T-helper 2 cell (primary cell): ENCODE measurements around the gene HDAC4.

ENCODE experiments used
- DNase-seq, 5 experiments: peaks; one replicate each; pipeline versions ENCODE4 v3.0.0 to v3.0.0-alpha.2; 2012 to 2022

HDAC4 gene

DNA sequence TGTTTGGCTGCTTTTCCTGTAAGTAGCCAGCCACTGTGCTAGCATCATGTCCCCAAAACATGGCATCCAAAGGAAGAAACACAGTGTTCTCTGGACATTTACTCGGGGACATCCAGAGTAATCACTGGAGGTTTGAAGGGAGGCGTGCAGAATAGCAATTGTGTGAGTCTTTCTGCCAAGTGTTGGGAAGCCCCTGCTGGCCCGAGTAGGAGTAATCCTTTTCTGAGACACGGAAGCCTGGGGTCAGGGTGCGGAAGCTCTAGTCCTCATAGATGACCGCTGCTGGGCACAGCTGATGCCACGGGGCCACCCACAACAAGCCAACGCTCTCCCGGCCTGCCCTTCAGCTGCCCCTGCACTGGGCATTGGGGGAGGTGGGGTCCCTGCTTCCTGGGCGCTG lies 24.8 kb upstream of the HDAC4 start:
- DNase-seq, result no peak

DNA sequence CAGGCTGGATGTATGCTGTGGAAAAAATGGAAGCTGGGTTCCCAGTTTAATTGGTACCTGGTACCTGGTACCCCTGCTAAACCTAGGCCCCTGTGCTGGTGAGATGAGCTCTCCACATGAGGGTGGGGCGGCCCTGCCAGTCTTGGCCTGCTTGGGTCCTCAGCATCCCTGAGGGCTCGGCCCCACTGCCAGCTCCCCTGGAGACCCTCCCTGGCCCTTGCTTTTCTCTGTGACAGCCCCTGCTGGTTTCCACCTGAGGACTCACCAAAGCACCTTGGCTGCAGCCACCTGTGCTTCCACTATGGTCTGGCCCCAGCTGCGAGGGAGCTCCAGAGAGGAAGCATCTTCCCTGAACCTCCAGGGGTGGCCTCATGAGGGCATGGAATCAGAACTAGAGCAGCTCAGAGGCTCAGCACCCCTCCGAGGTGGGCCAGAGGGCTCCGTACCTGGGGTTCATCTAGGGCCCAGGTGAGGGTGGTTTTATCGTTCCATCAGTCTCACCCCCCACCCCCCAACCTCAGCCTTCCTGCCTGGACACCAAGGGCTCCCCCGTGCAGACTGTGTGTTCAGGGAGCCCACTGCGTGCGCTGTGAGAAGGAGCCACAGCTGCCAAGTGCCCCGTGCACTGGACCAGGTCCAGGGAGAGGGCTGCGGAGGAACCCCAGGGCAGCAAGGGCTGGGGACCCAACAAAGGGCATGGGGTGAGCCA lies 23.7 kb upstream of the HDAC4 start:
- no peak for DNase-seq

DNA sequence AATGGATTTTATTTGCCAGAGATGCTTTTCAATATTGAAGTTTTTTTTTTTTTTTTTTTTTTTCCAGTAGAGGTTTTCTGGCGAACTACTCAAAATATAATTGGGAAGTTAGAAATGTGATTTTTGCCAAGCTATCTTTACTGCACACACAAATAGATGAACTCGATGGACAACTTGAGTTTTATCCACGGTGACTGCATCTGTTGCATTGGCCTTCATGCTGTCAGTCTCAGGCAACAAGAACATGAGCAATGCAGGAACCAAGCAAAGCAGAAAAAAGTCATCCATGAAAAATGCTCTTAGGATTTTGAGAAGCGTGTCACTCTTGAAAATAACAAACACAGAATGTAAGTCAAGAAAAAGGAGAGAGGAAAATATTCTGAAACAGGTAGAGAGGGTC lies 22.7 kb upstream of the HDAC4 start:
- DNase-seq, result no peak

DNA sequence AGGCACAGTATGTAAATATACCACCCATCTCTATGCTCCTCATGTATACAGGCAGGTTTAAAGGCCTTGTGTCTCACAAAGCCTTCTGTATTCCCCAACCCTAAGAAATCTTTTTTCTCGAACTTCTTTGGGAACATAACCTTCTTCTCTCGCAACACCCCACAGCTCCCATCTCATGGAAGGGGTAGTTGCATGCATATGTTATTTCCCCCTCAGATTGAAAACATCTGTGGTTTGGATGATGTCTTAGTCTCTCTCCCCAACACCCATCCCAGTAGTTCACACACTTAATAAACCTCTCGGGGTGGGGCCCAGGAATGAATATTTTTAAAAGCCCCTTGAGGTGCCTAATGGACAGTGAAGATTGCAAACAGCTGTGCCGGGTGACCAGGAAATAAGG lies 21.0 kb upstream of the HDAC4 start:
- DNase-seq, result no peak

DNA sequence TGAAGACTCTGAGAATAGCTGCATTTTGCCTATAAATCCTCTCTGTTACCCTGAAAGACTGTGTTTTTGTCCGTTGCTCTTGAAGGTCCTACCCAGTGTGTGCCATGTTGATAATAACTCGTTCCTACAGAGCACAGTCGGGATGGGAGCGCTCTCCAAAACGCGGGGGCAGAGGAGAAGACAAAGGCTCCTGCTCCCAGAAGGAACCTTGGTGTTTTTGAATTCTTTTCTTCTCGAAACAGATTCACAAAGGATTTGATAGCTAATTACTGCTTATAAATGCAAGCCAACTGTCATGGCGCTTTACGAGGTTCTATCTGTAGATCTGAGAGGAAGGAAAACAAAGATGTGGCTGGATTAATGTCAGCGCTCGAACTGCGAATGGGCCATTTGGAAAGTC lies 19.3 kb upstream of the HDAC4 start:
- no peak for DNase-seq

DNA sequence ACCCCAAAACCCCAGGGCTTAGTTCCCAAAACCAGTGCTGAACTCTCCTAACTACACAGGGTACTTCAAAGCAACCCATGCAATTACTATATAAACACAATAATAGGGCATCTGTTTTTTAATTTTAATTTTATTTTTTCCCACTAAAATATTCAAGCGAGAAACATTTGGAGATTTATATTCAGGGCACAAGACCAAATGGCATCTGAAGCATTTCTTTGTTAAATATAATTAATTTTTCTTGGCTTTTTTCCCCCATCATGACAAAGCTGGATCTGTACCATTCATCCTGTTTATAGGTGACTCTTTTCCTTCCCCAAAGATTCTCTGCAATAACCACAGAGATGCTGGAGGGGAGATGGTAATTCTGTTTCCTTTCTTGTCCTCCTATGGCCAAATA lies 18.1 kb upstream of the HDAC4 start:
- no peak for DNase-seq

DNA sequence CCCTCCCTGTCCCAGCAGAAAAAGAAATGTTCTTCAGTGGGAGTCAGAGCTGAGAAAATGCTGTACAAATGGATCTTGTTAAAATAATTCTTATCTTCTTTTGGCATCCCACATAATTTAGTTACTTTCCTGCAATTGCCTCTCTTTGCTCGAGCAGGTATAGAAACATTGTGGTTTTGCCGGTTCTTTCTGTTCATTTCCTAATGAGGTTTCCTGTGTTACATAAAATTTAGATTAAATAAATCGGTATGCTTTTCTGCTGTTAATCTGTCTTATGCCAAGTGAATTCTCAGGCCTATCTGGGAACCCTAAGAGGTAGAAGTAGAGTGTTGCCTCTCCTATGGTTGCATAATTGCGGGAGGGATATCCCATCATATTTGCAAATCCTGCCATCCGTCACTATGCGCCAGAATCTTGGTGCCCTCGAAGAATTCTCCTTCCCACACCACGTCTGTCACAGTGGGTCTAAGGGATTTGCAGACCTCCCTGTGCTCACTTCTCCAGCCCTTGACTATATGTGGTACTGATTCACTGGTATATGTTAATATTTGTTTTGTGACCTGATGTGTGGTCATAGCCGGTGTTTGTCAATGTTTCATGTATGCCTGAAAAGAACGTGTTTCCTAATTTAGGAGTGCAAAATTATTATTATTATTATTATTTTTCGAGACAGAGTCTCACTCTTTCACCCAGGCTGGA lies 12.2 kb upstream of the HDAC4 start:
- peak in 1 of 5 experiments; percentile 9 for DNase-seq

DNA sequence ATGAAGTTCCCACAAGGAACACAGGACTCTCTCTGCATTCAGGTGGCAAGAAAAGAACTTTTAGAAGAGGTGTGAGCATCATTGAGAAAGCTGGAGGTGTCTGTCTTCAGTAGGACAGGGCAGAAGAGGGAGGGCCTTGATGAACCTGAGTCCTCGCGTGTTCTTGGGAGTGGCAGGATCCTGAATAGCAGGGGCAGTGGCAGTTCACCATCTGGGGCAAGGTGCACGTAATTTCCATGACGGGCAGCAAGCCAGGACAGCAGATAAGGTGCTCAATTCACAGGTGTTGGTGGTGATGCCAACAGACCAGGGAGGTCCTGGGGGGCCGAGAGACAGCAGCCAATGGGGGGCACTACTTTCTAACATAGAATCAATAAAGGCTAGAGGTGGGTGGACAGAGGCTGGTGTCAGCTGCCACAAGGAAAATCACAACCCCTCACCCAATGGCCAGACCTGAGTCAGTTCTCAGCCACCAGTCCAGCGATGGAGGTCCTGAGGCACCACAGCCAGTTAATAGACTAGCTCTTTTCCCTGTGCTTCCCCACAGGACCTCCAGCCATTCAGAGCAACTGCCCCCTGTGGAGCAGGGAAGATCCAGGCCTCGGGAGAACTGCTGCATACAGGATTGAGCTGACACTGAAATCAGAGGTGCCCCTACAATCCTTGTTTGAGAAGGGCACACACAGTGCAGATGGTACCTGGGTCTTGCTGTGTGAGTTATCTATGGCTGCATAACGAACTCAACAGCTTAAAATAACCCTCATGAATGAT lies 10.9 kb upstream of the HDAC4 start:
- no peak for DNase-seq

DNA sequence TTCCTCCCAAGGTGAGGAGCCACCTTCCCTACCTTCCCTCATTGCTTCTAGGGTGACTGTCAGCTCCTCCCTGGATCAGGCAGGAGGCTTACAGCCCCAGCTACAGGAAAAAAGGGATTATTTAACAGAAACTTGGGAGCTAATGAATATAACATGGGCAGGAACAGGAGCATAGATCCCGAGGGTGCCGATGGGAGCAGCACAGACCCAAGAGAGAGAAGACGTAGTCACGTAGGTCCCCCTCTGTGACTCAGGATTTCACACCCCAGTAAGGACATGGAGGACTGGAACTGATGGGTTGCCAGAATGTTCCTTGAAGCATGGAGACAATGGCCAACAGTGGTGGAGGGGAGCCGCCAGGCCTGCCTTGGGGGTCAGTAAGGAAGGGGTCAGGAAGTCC lies 10.3 kb upstream of the HDAC4 start:
- no peak for DNase-seq

DNA sequence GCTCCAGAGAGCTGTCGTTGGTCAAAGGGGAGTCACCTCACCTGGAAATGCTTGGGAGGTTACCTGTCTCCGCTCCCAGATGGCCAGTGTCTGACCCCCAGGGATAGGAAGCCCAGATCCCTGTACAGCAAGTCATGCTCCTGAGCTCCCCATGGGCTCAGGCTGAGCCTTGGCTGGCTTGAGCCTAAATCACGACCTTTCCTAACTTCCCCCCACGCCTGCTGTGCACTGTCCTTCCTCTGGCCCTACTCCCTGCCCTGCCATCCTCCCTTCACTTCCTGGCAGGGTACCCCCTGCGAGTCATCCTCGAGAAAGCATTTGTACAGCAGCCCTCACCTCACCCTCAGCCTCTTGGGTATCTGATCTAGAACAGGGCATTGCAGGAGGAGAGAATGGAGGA lies 9.2 kb upstream of the HDAC4 start:
- no peak for DNase-seq

DNA sequence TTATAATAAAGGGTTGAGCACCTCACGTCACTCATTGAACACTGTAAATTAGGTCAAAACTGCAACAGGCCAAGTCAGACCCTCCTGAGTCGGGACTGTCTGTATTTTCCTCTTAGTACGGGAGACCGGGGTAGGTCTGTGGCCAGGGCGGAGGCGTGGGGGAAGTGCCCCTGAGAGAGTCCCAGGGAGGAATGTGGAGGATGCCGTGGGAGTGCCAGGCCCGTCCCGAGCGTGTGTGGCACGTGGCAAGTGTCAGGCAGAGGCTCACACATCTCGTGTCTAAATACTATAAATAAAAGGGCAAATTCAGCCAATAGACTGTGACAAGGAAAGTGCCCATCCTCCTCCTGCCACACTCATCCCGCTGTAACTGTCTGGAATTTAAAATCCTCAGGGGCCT lies 6.3 kb upstream of the HDAC4 start:
- DNase-seq, result no peak

DNA sequence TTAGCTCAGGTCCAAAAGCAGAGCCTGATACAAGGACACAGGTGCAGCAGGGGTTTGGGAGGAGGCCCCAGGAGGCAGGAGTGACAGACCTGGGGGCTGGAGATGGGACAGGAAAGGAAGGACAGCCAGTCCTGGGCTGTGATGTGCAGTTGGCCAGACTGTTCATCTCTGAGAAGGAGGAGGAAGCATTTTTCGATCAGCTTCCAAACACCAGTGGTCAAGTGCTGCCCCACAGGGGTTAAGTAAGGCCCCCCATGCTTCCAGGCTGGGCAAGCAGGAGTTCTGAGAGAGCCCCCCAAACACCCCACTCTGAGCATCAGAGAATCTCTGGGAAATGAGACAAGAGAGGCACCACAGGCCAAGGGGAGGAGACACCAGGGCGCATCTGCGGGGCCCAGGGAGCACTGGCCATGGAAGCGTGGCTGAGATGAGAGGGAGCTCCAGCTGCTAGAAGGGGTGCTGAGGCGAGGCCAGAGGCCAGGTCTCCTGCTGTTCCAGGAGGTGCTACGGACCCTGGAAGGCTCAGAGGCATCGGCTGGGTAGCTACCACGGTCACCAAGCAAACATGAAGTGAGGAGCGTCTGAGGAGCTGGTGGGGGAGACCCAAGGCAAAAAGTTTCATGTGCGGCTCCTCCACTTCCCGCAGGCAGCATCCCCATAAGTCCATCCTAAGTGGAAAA lies 5.6 kb upstream of the HDAC4 start:
- DNase-seq, result no peak

DNA sequence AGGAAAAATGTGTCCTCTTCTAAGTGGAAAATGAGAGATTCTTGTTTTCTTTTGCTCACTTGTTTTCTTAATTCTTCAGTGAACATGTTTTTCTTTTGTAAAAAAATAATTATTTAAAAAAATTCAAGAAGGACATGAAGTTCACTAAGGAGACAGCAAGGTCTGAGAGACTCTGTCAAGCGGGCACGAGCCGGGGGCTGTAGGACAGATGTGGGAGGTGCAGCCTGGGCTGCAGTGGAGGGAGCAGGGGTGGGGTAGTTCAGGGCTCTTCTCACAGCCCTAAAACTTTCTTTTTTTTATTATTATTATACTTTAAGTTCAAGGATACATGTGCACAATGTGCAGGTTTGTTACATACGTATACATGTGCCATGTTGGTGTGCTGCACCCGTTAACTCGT lies 4.3 kb upstream of the HDAC4 start:
- DNase-seq, result no peak

DNA sequence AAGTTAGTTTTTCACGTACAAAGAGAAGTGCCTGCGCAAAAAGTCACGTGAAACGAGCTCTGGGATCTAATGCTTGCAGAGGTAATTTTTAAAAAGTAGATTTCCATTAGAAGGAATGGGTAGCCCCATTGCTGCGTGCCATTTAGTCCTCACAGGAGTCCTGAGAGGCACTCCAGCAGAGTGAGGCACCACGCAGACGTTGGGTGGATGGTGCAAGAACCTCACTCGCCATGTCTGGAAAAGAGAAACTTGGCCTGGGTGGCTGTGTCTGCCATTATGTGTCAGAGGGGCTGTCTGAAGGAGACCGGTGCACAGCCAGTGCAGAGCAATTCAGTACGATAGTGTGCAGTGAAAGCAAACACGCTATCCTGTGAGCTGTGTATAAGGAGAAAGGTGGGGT lies 1.8 kb upstream of the HDAC4 start:
- DNase-seq, result no peak

DNA sequence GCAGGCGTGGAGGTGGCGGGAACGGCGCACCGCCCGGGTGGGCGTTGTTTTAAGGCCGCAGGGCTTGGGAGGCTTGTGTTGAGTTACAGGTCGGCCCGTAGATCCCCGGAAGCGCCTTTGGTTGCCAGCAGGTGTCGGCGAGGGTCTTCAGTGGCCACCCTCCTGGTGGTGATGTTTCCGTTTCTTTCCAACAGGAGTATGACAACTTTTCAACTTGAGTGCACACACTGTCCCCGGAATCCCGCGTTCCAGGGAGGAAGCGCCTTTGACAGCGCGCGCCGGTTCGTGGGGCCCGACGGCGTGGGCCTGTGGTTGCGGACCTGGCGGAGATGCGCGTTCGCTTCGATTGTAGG lies 1.0 kb upstream of the HDAC4 start:
- no peak for DNase-seq

DNA sequence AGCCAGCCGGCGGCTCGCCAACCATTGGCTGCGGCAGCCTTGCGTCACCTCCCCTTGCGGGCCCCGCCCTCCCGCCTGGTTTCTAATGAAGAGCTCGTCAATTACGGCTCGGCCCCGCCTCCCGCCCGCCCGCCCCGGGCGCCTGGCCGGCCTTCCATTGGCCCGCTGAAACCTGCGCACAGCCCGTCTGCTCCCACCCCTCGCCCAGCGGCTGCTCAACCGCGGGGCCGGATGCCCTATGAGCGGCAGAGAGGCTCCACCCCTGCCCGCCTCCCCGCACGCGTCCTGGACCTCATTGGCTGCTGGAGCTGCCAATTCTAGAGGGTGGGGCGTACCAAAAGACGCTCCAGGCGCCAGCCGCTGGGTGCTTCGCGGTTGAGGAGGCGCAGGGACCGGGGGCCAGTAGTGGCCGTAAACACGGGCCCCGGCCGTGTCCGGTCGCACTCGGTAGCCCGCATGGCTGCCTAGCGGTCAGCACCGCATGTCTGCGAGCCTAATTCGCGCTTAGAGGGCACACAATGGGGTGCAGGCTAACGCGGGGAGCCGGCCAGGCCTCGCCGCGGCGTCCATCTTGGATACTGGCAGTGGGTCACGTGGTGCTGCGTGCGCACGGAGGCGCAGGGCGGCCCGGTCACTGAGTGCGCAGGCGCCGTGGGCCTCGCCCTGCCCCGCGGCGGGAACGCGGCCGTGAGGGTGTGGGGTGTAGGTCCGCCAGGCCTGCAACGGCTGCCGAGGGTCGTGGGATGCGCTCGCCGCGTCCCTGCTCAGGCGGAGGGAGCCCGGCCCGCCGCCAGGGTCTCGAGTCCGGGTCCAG lies 454 bp upstream of the HDAC4 start:
- peak; percentile 98 to 100 (median 99) for DNase-seq

DNA sequence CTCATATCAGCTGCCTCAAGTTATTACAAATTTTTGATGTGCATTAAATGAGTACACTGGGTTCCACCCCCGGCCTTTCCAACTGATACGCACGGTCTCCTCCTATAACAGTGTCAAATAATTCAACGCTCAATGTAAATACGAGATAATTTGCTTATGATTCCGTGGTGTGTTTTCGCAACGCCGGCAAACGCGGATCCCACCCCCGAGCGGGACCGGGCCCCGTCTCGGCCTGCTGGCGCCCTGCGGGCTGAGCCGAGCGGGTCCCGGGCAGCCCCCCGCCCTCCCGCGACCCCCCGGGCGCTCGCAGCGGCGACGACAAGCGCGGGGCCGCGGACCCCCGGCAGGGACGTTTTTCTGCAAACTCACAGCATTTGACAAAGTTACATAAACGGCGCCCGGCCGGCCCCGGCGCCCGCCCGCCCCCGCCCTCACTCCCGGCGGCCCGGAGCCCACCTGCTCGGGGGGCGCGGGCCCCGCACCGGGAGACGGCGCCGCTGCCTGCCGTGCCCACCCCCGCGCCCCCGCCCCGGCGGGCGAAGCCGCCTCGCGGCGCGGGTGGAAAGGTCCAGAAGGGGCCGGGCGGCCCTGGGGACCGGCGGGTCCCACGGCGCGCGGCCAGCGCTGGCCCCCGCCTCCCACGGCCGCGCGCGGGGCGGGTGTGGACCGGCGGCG lies 762 bp downstream of the HDAC4 start:
- DNase-seq, result peak in 2 of 5 experiments; percentile 19 to 57

DNA sequence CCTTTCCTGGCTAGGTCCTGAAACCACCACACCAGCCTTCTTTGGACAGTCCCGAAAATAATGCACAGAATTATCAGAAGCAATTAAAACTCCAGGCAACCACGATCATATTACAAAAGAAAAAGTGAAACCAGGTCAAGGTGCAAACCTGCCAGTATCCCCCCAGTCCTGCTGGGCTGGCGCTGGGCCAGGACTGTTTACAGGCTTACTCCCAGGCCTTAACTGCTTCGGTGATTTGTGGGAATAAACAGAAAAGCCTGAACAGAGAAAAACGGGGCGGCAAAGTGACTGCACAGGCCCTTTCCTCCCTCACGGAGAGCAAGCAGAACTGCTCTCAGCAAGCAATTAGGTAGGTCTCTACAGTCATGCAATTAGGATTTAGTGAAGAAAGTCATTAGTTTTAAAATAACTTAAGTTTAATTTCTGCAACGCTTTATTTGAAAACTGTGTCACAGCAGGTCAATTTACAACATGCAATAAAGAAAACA lies 1.3 kb downstream of the HDAC4 start:
- DNase-seq, result peak in 3 of 5 experiments; percentile 37 to 53 (median 48)

DNA sequence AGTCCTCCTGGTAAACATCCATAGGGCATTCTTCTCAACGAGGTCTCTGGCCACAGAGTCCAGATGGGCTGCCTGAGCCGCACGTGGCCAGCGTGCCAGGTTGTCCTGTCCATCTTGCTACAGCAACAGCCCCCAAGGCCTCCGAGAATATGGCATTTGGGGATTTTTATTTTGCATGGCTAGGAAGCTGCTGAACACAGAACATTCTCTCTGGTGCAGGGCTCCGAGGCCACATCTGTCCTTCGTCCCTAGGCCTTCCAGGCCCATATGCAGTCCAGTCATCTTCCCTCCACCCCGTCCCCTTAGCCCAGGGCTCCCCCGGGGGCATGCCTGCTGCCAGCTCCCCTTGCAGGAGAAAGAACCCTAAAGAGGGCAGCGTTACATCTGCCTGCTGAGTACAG lies 2.3 kb downstream of the HDAC4 start:
- DNase-seq, result no peak

DNA sequence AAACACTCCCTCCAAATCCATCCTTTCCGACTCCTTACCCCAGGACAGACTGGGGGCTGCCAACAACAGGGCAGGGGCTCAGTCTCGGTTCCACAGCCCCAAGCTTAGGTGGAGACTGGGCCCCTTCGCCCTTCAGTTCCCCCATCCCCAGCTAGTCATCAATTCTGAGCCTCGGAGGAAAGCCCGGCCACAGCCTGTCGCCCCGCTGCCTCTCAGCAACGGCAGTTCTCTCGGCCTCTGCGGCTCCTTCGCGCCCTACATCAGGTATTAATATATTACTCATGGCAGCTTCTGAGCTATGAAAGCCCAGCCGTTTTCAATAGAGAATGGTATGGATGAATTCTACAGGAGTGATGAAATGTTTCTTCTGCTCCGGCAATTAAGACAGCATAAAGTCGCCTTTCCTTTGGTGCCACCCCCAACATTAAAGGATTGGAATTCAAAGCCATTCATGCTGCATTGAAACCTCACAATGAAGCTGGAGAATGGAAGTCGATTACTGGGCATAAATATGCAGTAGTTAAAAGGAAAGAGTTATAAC lies 2.8 kb downstream of the HDAC4 start:
- no peak for DNase-seq
